NB4 (cell line): ENCODE data around the gene LGMN.

Experiments
- MYC ChIP-seq: IDR thresholded peaks from 2 replicates; pipeline ENCODE4 v1.6.1; 2011; ENCODE audit warnings: low read depth, low read length
- POLR2A ChIP-seq: IDR thresholded peaks from 2 replicates; pipeline ENCODE4 v1.6.1; 2011; ENCODE audit warnings: mild to moderate bottlenecking; ENCODE audit not compliant: insufficient read length; ENCODE audit errors: extremely low read depth
- TF ChIP-seq, protein P1 (sequence below): IDR thresholded peaks from one replicate; pipeline ENCODE4 v1.5.1; 2012; ENCODE audit warnings: low read depth, low read length

- TF ChIP-seq, protein P1, sequence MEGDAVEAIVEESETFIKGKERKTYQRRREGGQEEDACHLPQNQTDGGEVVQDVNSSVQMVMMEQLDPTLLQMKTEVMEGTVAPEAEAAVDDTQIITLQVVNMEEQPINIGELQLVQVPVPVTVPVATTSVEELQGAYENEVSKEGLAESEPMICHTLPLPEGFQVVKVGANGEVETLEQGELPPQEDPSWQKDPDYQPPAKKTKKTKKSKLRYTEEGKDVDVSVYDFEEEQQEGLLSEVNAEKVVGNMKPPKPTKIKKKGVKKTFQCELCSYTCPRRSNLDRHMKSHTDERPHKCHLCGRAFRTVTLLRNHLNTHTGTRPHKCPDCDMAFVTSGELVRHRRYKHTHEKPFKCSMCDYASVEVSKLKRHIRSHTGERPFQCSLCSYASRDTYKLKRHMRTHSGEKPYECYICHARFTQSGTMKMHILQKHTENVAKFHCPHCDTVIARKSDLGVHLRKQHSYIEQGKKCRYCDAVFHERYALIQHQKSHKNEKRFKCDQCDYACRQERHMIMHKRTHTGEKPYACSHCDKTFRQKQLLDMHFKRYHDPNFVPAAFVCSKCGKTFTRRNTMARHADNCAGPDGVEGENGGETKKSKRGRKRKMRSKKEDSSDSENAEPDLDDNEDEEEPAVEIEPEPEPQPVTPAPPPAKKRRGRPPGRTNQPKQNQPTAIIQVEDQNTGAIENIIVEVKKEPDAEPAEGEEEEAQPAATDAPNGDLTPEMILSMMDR, result no peak
- TF ChIP-seq POLR2A, result peak; percentile 18
- TF ChIP-seq MYC, result no peak
These were observed 82.7 kb downstream of the LGMN start for GRCh38 chr14:92665661-92666110.
